ENCODE data around the gene GPR176.

GRCh38 chr15:39939487-39940452 is 19.7 kb upstream of the GPR176 start:
- TF ChIP-seq ZNF341 (tag by site-specific recombination; IDR thresholded peaks at IDR 0.05; ENCODE audit: low read depth) (no peak), KLF17 (tag by site-specific recombination; IDR thresholded peaks at IDR 0.05) (no peak), CTCF (tag by site-specific recombination; IDR thresholded peaks at IDR 0.05) (no peak)
